Activated CD4-positive, alpha-beta T cell treated with anti-CD3 and anti-CD28 coated beads, Interleukin-2, Interleukin-6, amounts not matched to agents 100 ng/mL and 50 ng/mL, durations not matched to agents 16 hours and 8 hours (primary cell): ENCODE results near the gene CTAGE4.
"Not testable (repeated sequence)": the region's sequence is repeated elsewhere in the genome, so short reads cannot be mapped to it uniquely, and the experiment has no call there.

Experiments used
- DNase-seq: peaks from one replicate; pipeline ENCODE4 v3.0.0-alpha.2; 2020

CTAGE4 gene

GRCh38 chr7:144183166-144183565, at the start of gene CTAGE4:
Gene CTAGE4, plus strand, starts transcription at chr7:144183466. Its CDS starts 38 bp downstream, at chr7:144183504.
- not testable (repeated sequence) for DNase-seq

- DNase-seq: no peak
Observed at GRCh38 chr7:144134116-144134515, 49.1 kb upstream of the CTAGE4 start.

- no peak for DNase-seq
Observed at GRCh38 chr7:144137501-144137900, 45.8 kb upstream of the CTAGE4 start.

- no peak for DNase-seq
Observed at GRCh38 chr7:144142187-144142586, 41.1 kb upstream of the CTAGE4 start.

GRCh38 chr7:144144426-144144825, 38.8 kb upstream of the CTAGE4 start:
- no peak for DNase-seq

GRCh38 chr7:144148224-144148827, 34.9 kb upstream of the CTAGE4 start:
- DNase-seq: no peak

GRCh38 chr7:144158861-144159260, 24.4 kb upstream of the CTAGE4 start:
- no peak for DNase-seq

GRCh38 chr7:144164784-144165183, 18.5 kb upstream of the CTAGE4 start:
- DNase-seq: no peak

GRCh38 chr7:144171594-144172350, 11.5 kb upstream of the CTAGE4 start:
- not testable (repeated sequence) for DNase-seq

- no peak for DNase-seq
Observed at GRCh38 chr7:144174613-144175012, 8.7 kb upstream of the CTAGE4 start.

- peak; percentile 53 for DNase-seq
Observed at GRCh38 chr7:144178380-144179164, 4.7 kb upstream of the CTAGE4 start.

GRCh38 chr7:144179165-144179479, 4.1 kb upstream of the CTAGE4 start:
- not testable (repeated sequence) for DNase-seq

- DNase-seq: not testable (repeated sequence)
Observed at GRCh38 chr7:144187848-144188247, 4.6 kb downstream of the CTAGE4 start.

GRCh38 chr7:144188578-144189171, 5.4 kb downstream of the CTAGE4 start:
- not testable (repeated sequence) for DNase-seq

- not testable (repeated sequence) for DNase-seq
Observed at GRCh38 chr7:144193782-144194181, 10.5 kb downstream of the CTAGE4 start.

GRCh38 chr7:144194453-144194852, 11.2 kb downstream of the CTAGE4 start:
- DNase-seq: not testable (repeated sequence)

GRCh38 chr7:144195212-144195872, 12.1 kb downstream of the CTAGE4 start, which contains the start of gene ARHGEF35:
Gene ARHGEF35, minus strand, starts transcription at chr7:144195833. Its CDS starts 7,450 bp downstream, at chr7:144188383.
- not testable (repeated sequence) for DNase-seq

GRCh38 chr7:144198934-144199333, 15.7 kb downstream of the CTAGE4 start:
- DNase-seq: not testable (repeated sequence)

- not testable (repeated sequence) for DNase-seq
Observed at GRCh38 chr7:144201978-144202377, 18.7 kb downstream of the CTAGE4 start.

- not testable (repeated sequence) for DNase-seq
Observed at GRCh38 chr7:144203086-144203485, 19.8 kb downstream of the CTAGE4 start.

GRCh38 chr7:144205306-144205705, 22.0 kb downstream of the CTAGE4 start:
- DNase-seq: not testable (repeated sequence)

GRCh38 chr7:144217200-144217599, 33.9 kb downstream of the CTAGE4 start:
- DNase-seq: not testable (repeated sequence)
